ENCODE data around the gene INTS14.

DNA sequence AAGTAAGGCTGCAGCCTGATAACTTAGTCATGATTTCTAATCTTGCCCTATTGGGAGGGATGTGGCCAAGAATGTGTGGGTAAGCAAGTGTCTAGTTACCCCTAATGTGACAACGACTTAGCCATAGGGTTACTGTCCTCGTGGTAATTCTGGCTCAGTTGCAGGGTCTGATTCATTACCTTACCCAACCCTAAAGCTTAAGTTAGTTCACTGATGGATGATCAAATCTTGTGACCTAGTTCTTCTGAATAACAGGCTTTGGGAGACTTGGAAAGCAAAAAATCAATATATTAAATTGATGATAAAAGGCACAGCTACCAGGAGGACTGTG lies 1.6 kb upstream of the INTS14 start:
- TF ChIP-seq, protein P1, sequence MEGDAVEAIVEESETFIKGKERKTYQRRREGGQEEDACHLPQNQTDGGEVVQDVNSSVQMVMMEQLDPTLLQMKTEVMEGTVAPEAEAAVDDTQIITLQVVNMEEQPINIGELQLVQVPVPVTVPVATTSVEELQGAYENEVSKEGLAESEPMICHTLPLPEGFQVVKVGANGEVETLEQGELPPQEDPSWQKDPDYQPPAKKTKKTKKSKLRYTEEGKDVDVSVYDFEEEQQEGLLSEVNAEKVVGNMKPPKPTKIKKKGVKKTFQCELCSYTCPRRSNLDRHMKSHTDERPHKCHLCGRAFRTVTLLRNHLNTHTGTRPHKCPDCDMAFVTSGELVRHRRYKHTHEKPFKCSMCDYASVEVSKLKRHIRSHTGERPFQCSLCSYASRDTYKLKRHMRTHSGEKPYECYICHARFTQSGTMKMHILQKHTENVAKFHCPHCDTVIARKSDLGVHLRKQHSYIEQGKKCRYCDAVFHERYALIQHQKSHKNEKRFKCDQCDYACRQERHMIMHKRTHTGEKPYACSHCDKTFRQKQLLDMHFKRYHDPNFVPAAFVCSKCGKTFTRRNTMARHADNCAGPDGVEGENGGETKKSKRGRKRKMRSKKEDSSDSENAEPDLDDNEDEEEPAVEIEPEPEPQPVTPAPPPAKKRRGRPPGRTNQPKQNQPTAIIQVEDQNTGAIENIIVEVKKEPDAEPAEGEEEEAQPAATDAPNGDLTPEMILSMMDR (IDR thresholded peaks at IDR 0.05): no peak
- no peak for TF ChIP-seq POLR2A (IDR thresholded peaks at IDR 0.05)

Measured in testis (tissue), 2 donors.